K562 (cell line): ENCODE data around the gene COPS9. TPM values are rescaled to one million over a fixed set of nuclear protein-coding genes. Genes with fewer than 3 reads are reported as not detected.

ENCODE experiments used
- ATAC-seq: fragments of 200-7000 bp; cut with Tn5 transposase; 3 replicates; pipeline ENCODE4 v1.9.1; 2020; ENCODE audit warnings: moderate library complexity
- BruUV-seq: library from RNA; stranded (reverse); fragments of 400-500 nt; replicated peaks from 2 replicates; lab custom pipeline; 2021; lab: Mats Ljungman, UMichigan
- CTCF ChIA-PET: fragments of 300-600 bp; formaldehyde crosslinking; extraction: SDS; loops from one replicate; lab custom pipeline; 2021; ENCODE audit warnings: low intra/inter-chr PET ratio; lab: Yijun Ruan, JAX
- POLR2A ChIA-PET: fragments of 300-600, 350-650 bp; sonication (Branson Sonifier 250); formaldehyde crosslinking; extraction: SDS; loops from one replicate; lab custom pipeline; 2021; ENCODE audit warnings: antibody characterized with exemption, inconsistent platforms; lab: Yijun Ruan, JAX
- DNase-seq, 4 experiments: peaks; one replicate each; pipeline versions ENCODE4 v3.0.0 to v3.0.0-alpha.2; 2011 to 2018; ENCODE audit warnings: low spot score in 3 of 4, mixed read lengths in 3 of 4; ENCODE audit errors: extremely low read depth in 1 of 4
- FAIRE-seq: peaks from 2 replicates; lab custom pipeline; 2011; peaks lifted over from hg19 to GRCh38; lab: Jason Lieb, UNC
- H2AFZ ChIP-seq: 2 replicates; pipeline ENCODE4 v1.6.0; 2011; ENCODE audit warnings: low read depth, low read length, control low read depth, inconsistent platforms
- H3K27ac ChIP-seq: fragments of 200-600 bp; 3 replicates; pipeline ENCODE4 v1.8.0; 2011; ENCODE audit warnings: low read depth, mild to moderate bottlenecking, control low read depth, inconsistent platforms, low read length, moderate library complexity, mixed read lengths; ENCODE audit errors: extremely low read depth
- H3K27me3 ChIP-seq, 2 experiments: fragments of 300-600 bp in 1 of 2; 2 replicates in 1 of 2; 3 replicates in 1 of 2; pipeline versions ENCODE4 v1.6.0 to v1.8.0; 2011; ENCODE audit warnings: inconsistent platforms in 2 of 2, low read length in 2 of 2, mild to moderate bottlenecking in 1 of 2, mixed read lengths in 1 of 2, moderate library complexity in 1 of 2; ENCODE audit not compliant: control insufficient read depth in 2 of 2, insufficient read depth in 2 of 2
- H3K36me3 ChIP-seq: fragments of 300-600 bp; 3 replicates; pipeline ENCODE4 v1.8.0; 2011; ENCODE audit warnings: mild to moderate bottlenecking, low read length, inconsistent platforms; ENCODE audit not compliant: control insufficient read depth, insufficient read depth
- H3K4me1 ChIP-seq, 2 experiments: fragments of 200-600 bp in 1 of 2; replicated peaks in 1 of 2; 2 replicates in 1 of 2; 3 replicates in 1 of 2; pipeline versions ENCODE4 v1.5.1 to v1.8.0; 2011; ENCODE audit warnings: inconsistent platforms in 2 of 2, low read length in 2 of 2, mild to moderate bottlenecking in 1 of 2, mixed read lengths in 1 of 2, moderate library complexity in 1 of 2; ENCODE audit not compliant: control insufficient read depth in 2 of 2, insufficient read depth in 2 of 2
- H3K4me2 ChIP-seq: 2 replicates; pipeline ENCODE4 v1.6.1; 2011; ENCODE audit warnings: low read length, control low read depth, inconsistent platforms, mixed read lengths; ENCODE audit not compliant: insufficient read depth
- H3K4me3 ChIP-seq: fragments of 200-600 bp; sonication (generic), shearing (Covaris generic); 2 replicates; pipeline ENCODE4 v1.5.1; 2016; ENCODE audit warnings: control low read depth, inconsistent platforms
- H3K79me2 ChIP-seq: fragments of 200-600 bp; 3 replicates; pipeline ENCODE4 v1.8.0; 2011; ENCODE audit warnings: low read length, inconsistent platforms; ENCODE audit not compliant: control insufficient read depth, insufficient read depth
- H3K9ac ChIP-seq, 2 experiments: 2 replicates each; pipeline versions ENCODE4 v1.6.0 to v1.6.1; 2011; ENCODE audit warnings: low read depth in 2 of 2, low read length in 2 of 2, control low read depth in 1 of 2, inconsistent platforms in 1 of 2, mild to moderate bottlenecking in 1 of 2, mixed read lengths in 1 of 2; ENCODE audit not compliant: insufficient read depth in 1 of 2
- H3K9me1 ChIP-seq: one replicate; pipeline ENCODE4 v1.6.0; 2011; ENCODE audit warnings: inconsistent platforms, mild to moderate bottlenecking, low read length, moderate library complexity; ENCODE audit not compliant: control insufficient read depth, insufficient read depth
- H3K9me3 ChIP-seq: replicated peaks from 2 replicates; pipeline ENCODE4 v1.5.1; 2011; ENCODE audit warnings: low read depth, low read length, inconsistent platforms; ENCODE audit not compliant: control insufficient read depth, insufficient read depth
- H4K20me1 ChIP-seq: replicated peaks from 2 replicates; pipeline ENCODE4 v1.6.1; 2011; ENCODE audit warnings: low read length, inconsistent platforms, mixed read lengths; ENCODE audit not compliant: control insufficient read depth, insufficient read depth
- MAX ChIP-seq: sonication (generic); formaldehyde crosslinking; IDR thresholded peaks from 2 replicates; pipeline ENCODE4 v1.9.0; 2022; ENCODE audit warnings: mild to moderate bottlenecking, missing genetic modification reagents
- MYBL2 ChIP-seq, 2 experiments: fragments of 450-650 bp in 1 of 2; sonication (generic) in 1 of 2; formaldehyde crosslinking in 1 of 2; IDR thresholded peaks; 2 replicates each; pipeline versions ENCODE4 v1.6.1 to v1.8.1; 2017 to 2022; ENCODE audit warnings: borderline replicate concordance in 1 of 2, inconsistent platforms in 1 of 2, low read depth in 1 of 2, mild to moderate bottlenecking in 1 of 2, missing genetic modification reagents in 1 of 2, moderate library complexity in 1 of 2
- SLC30A9 ChIP-seq: fragments of 250-450 bp; sonication (Bioruptor Pico); IDR thresholded peaks from 2 replicates; pipeline ENCODE4 v1.8.0; 2022; ENCODE audit warnings: mild to moderate bottlenecking, moderate library complexity
- XRCC3 ChIP-seq: fragments of 450-650 bp; IDR thresholded peaks from 2 replicates; pipeline ENCODE4 v1.6.1; 2017; ENCODE audit warnings: mild to moderate bottlenecking, moderate library complexity
- ZNF23 ChIP-seq: fragments of 250-450 bp; sonication (Bioruptor Pico); IDR thresholded peaks from 2 replicates; pipeline ENCODE4 v1.4.0; 2020; ENCODE audit warnings: mild to moderate bottlenecking
- WGBS: fragments of 100-300 bp; shearing (Covaris generic); methylation state at CpG from one replicate; pipeline ENCODE4 v1.1.6; 2016; ENCODE audit warnings: low coverage, mixed read lengths; ENCODE audit not compliant: insufficient coverage; ENCODE audit errors: missing lambda C conversion rate; 5-methylcytosine and 5-hydroxymethylcytosine counted together
- in situ Hi-C: fragments of 300-500 bp; cut with MboI; formaldehyde crosslinking; loops from 4 replicates; pipeline ENCODE4 v1.15.0; 2018; ENCODE audit warnings: inconsistent platforms, mixed read lengths
- intact Hi-C: fragments of 100-400 bp; cut with micrococcal nuclease; formaldehyde crosslinking; loops from 2 replicates; pipeline ENCODE4 v1.14.2; 2022
- polyA plus RNA-seq, 8 experiments: library from polyadenylated mRNA; depleted of rRNA in 4 of 8; stranded (reverse) in 5 of 8; unstranded in 3 of 8; fragments of >200 nt; fragmentation: Nextera tagmentation in 2 of 8; fragmentation: Illumina TruSeq in 1 of 8; extraction: Ambion mirVana in 2 of 8; extraction: Trizol in 1 of 8; gene quantifications; 2 replicates each; pipeline versions ENCODE4 v1.2.1 to v1.2.3, GENCODE V29; 2011 to 2014; ENCODE audit warnings: inconsistent platforms in 1 of 8, missing spikeins in 1 of 8
- total RNA-seq, 7 experiments: library from RNA; depleted of rRNA in 6 of 7; stranded (reverse); fragments of >200 nt in 6 of 7; fragmentation: Illumina TruSeq in 2 of 7; extraction: Trizol in 2 of 7; gene quantifications; 2 replicates each; pipeline versions ENCODE4 v1.2.1 to v1.2.3, GENCODE V29; 2011 to 2021; ENCODE audit warnings: low replicate concordance in 1 of 7
- TF ChIP-seq, protein P1 (sequence below): fragments of 450-650 bp; formaldehyde crosslinking; IDR thresholded peaks from 2 replicates; pipeline ENCODE4 v1.4.0; 2020; ENCODE audit warnings: mild to moderate bottlenecking, mixed read lengths
- TF ChIP-seq, protein P2 (sequence below), 3 experiments: IDR thresholded peaks in 2 of 3; conservative IDR thresholded peaks in 1 of 3; 2 replicates each; pipeline ENCODE4 v1.5.1; 2011 to 2012; ENCODE audit warnings: low read length in 3 of 3, mild to moderate bottlenecking in 3 of 3, control low read depth in 2 of 3, improper control_type of control experiment in 1 of 3, inconsistent platforms in 1 of 3, low read depth in 1 of 3, mixed read lengths in 1 of 3, moderate library complexity in 1 of 3; ENCODE audit not compliant: insufficient read depth in 2 of 3
- TF ChIP-seq, protein P3 (sequence below): sonication (generic); formaldehyde crosslinking; IDR thresholded peaks from 2 replicates; pipeline ENCODE4 v1.8.0; 2023; ENCODE audit warnings: mild to moderate bottlenecking, missing genetic modification reagents

COPS9 gene
- total and polyA plus RNA-seq, 9 of the 15 experiments (the other 6 are each of a cell fraction or from before 2014, with no cell fraction given), result 55.0 to 281 (median 99.9) TPM

- ATAC-seq (no peak), DNase-seq (no peak), FAIRE-seq (no peak)
- 12% methylated on average over 27 of the region's 29 CpGs for WGBS
- peaks cover 2% of the 10 kb centered on the region for H3K9me1 ChIP-seq
- no peak overlapping the region for H3K4me3 ChIP-seq
- H3K27ac ChIP-seq, result no peak overlapping the region
- H4K20me1 ChIP-seq, result no peaks in the 10 kb centered on the region
- H3K9me3 ChIP-seq, result no peaks in the 10 kb centered on the region; the same call in 1 of the 2 replicates
- H3K27me3 ChIP-seq, result peaks cover 0 to 37% of the 10 kb centered on the region in 2 experiments; a peak in 3 of 5 replicates
- in situ Hi-C loops, result no loop called here
- H3K79me2 ChIP-seq, result no peaks in the 10 kb centered on the region
- H2AFZ ChIP-seq, result no peak overlapping the region
- TF ChIP-seq MAX, result no peak
- no peak for TF ChIP-seq ZNF23 (CRISPR knock-in tag)
- TF ChIP-seq, protein P1, sequence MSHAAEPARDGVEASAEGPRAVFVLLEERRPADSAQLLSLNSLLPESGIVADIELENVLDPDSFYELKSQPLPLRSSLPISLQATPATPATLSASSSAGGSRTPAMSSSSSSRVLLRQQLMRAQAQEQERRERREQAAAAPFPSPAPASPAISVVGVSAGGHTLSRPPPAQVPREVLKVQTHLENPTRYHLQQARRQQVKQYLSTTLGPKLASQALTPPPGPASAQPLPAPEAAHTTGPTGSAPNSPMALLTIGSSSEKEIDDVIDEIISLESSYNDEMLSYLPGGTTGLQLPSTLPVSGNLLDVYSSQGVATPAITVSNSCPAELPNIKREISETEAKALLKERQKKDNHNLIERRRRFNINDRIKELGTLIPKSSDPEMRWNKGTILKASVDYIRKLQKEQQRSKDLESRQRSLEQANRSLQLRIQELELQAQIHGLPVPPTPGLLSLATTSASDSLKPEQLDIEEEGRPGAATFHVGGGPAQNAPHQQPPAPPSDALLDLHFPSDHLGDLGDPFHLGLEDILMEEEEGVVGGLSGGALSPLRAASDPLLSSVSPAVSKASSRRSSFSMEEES (CRISPR knock-in tag), result 0 out of 2 replicates have a peak, but pooled peaks have one; percentile 7
- no peak for TF ChIP-seq SLC30A9
- TF ChIP-seq, protein P2, sequence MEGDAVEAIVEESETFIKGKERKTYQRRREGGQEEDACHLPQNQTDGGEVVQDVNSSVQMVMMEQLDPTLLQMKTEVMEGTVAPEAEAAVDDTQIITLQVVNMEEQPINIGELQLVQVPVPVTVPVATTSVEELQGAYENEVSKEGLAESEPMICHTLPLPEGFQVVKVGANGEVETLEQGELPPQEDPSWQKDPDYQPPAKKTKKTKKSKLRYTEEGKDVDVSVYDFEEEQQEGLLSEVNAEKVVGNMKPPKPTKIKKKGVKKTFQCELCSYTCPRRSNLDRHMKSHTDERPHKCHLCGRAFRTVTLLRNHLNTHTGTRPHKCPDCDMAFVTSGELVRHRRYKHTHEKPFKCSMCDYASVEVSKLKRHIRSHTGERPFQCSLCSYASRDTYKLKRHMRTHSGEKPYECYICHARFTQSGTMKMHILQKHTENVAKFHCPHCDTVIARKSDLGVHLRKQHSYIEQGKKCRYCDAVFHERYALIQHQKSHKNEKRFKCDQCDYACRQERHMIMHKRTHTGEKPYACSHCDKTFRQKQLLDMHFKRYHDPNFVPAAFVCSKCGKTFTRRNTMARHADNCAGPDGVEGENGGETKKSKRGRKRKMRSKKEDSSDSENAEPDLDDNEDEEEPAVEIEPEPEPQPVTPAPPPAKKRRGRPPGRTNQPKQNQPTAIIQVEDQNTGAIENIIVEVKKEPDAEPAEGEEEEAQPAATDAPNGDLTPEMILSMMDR (IDR thresholded peaks at IDR 0.05 in 2 of 3, conservative IDR thresholded peaks at IDR 0.05 in 1 of 3; ENCODE audit: insufficient read depth in 2 of 3, low read depth in 1 of 3, low read length in 3 of 3), result no peak
- no peak for TF ChIP-seq XRCC3
- TF ChIP-seq, protein P3, sequence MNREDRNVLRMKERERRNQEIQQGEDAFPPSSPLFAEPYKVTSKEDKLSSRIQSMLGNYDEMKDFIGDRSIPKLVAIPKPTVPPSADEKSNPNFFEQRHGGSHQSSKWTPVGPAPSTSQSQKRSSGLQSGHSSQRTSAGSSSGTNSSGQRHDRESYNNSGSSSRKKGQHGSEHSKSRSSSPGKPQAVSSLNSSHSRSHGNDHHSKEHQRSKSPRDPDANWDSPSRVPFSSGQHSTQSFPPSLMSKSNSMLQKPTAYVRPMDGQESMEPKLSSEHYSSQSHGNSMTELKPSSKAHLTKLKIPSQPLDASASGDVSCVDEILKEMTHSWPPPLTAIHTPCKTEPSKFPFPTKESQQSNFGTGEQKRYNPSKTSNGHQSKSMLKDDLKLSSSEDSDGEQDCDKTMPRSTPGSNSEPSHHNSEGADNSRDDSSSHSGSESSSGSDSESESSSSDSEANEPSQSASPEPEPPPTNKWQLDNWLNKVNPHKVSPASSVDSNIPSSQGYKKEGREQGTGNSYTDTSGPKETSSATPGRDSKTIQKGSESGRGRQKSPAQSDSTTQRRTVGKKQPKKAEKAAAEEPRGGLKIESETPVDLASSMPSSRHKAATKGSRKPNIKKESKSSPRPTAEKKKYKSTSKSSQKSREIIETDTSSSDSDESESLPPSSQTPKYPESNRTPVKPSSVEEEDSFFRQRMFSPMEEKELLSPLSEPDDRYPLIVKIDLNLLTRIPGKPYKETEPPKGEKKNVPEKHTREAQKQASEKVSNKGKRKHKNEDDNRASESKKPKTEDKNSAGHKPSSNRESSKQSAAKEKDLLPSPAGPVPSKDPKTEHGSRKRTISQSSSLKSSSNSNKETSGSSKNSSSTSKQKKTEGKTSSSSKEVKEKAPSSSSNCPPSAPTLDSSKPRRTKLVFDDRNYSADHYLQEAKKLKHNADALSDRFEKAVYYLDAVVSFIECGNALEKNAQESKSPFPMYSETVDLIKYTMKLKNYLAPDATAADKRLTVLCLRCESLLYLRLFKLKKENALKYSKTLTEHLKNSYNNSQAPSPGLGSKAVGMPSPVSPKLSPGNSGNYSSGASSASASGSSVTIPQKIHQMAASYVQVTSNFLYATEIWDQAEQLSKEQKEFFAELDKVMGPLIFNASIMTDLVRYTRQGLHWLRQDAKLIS (CRISPR knock-in tag), result no peak
- no peak for TF ChIP-seq MYBL2 (IDR thresholded peaks at IDR 0.05; ENCODE audit: low read depth)
- no peak for TF ChIP-seq MYBL2 (CRISPR knock-in tag; IDR thresholded peaks at IDR 0.05; ENCODE audit: borderline replicate concordance)
- BruUV-seq, result no TSS peak
- no peak overlapping the region for H3K4me2 ChIP-seq
- no peak overlapping the region for H3K9ac ChIP-seq
- no peaks in the 10 kb centered on the region for H3K36me3 ChIP-seq
- POLR2A ChIA-PET, result interaction anchor here (0.6 to 0.7 kb wide), 2 partner anchors 43 to 96 kb away, joined by 3 read pairs; no protein-coding TSS in a partner anchor
- intact Hi-C loops, result no loop called here
- CTCF ChIA-PET, result no interaction called here
- no peaks in the 10 kb centered on the region for H3K4me1 ChIP-seq
Observed at GRCh38 chr2:240156435-240157146, 20.5 kb upstream of the COPS9 start.
